ENCODE measurements around the gene TDG.

DNA sequence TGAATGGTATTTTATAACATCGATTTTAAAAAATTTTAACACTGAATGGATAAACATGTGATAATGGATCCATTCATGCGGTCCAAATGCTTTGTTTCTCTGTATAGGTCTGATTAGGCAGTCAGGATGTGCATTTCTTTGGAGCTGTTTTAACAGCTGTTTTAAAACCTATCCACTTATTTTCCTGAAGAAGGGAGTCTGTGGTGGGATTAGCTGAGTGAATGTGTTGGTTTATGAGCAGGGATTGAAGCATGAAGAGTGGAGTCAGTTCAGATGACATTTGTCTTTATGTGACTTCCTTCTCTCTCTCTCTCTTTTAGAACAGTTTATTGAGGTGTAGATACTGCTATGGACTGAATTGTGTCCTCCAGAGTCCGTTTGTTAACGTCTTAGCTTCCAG lies 46.7 kb downstream of the TDG start:
- TF ChIP-seq, protein P1, sequence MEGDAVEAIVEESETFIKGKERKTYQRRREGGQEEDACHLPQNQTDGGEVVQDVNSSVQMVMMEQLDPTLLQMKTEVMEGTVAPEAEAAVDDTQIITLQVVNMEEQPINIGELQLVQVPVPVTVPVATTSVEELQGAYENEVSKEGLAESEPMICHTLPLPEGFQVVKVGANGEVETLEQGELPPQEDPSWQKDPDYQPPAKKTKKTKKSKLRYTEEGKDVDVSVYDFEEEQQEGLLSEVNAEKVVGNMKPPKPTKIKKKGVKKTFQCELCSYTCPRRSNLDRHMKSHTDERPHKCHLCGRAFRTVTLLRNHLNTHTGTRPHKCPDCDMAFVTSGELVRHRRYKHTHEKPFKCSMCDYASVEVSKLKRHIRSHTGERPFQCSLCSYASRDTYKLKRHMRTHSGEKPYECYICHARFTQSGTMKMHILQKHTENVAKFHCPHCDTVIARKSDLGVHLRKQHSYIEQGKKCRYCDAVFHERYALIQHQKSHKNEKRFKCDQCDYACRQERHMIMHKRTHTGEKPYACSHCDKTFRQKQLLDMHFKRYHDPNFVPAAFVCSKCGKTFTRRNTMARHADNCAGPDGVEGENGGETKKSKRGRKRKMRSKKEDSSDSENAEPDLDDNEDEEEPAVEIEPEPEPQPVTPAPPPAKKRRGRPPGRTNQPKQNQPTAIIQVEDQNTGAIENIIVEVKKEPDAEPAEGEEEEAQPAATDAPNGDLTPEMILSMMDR (IDR thresholded peaks at IDR 0.05), result no peak
- TF ChIP-seq POLR2AphosphoS5 (IDR thresholded peaks at IDR 0.05) (no peak), EP300 (IDR thresholded peaks at IDR 0.05) (no peak)

All from suprapubic skin (tissue), 4 donors.